ENCODE data around the gene UVRAG.
"Not testable (repeated sequence)": the region's sequence is repeated elsewhere in the genome, so short reads cannot be mapped to it uniquely, and the experiment has no call there.

UVRAG gene

GRCh38 chr11:75964071-75964470, 149.1 kb downstream of the UVRAG start:
- TF ChIP-seq EZH2phosphoT487 (IDR thresholded peaks at IDR 0.05; ENCODE audit: low read depth) (no peak), CTCF (IDR thresholded peaks at IDR 0.05; ENCODE audit: low read depth, low read length) (no peak)
- H3K36me3 ChIP-seq (replicated peaks; ENCODE audit: low read depth, low read length), result peaks cover 6% of the 10 kb centered on the region
- H3K4me2 ChIP-seq (ENCODE audit: low read length), result no peak overlapping the region
- H3K9ac ChIP-seq (ENCODE audit: low read length), result no peak overlapping the region
- H2AFZ ChIP-seq (ENCODE audit: low read depth, low read length), result no peak overlapping the region
- no peaks in the 10 kb centered on the region for H3K9me3 ChIP-seq (ENCODE audit: insufficient read depth, low read length)
- no peak overlapping the region for H3K27ac ChIP-seq (ENCODE audit: low read length)
- H4K20me1 ChIP-seq (ENCODE audit: insufficient read depth, low read length), result peaks cover 28% of the 10 kb centered on the region
- no peak overlapping the region for H3K4me3 ChIP-seq (ENCODE audit: low read length)
- peaks cover 6% of the 10 kb centered on the region; the same call in 1 of the 2 replicates for H3K4me1 ChIP-seq (ENCODE audit: low read length)
- no peaks in the 10 kb centered on the region for H3K27me3 ChIP-seq (ENCODE audit: low read depth, low read length)
- H3K79me2 ChIP-seq (ENCODE audit: low read length), result peaks cover 37% of the 10 kb centered on the region

- Histone ChIP-seq H3K9ac (ENCODE audit: low read length) (no peak overlapping the region), H2AFZ (ENCODE audit: low read depth, low read length) (no peak overlapping the region), H3K27me3 (ENCODE audit: low read depth, low read length) (no peaks in the 10 kb centered on the region), H3K27ac (ENCODE audit: low read length) (no peak overlapping the region), H3K4me2 (ENCODE audit: low read length) (no peak overlapping the region), H3K36me3 (replicated peaks; ENCODE audit: low read depth, low read length) (peaks cover 3% of the 10 kb centered on the region), H4K20me1 (ENCODE audit: insufficient read depth, low read length) (peaks cover 48% of the 10 kb centered on the region), H3K4me3 (ENCODE audit: low read length) (no peak overlapping the region), H3K4me1 (ENCODE audit: low read length) (peaks cover 6% of the 10 kb centered on the region; the same call in 1 of the 2 replicates), H3K79me2 (ENCODE audit: low read length) (peaks cover 56% of the 10 kb centered on the region), H3K9me3 (ENCODE audit: insufficient read depth, low read length) (no peaks in the 10 kb centered on the region)
- no peak for TF ChIP-seq EZH2phosphoT487 (IDR thresholded peaks at IDR 0.05; ENCODE audit: low read depth)
- TF ChIP-seq CTCF (IDR thresholded peaks at IDR 0.05; ENCODE audit: low read depth, low read length), result no peak
Observed at GRCh38 chr11:75966537-75967287, 151.7 kb downstream of the UVRAG start.

- Histone ChIP-seq H3K27me3 (ENCODE audit: low read depth, low read length) (no peaks in the 10 kb centered on the region), H3K79me2 (ENCODE audit: low read length) (peaks cover 68% of the 10 kb centered on the region), H3K4me3 (ENCODE audit: low read length) (no peak overlapping the region), H3K9me3 (ENCODE audit: insufficient read depth, low read length) (peaks cover 4% of the 10 kb centered on the region; the same call in 1 of the 2 replicates), H2AFZ (ENCODE audit: low read depth, low read length) (no peak overlapping the region), H3K36me3 (replicated peaks; ENCODE audit: low read depth, low read length) (peaks cover 13% of the 10 kb centered on the region), H3K27ac (ENCODE audit: low read length) (no peak overlapping the region), H3K9ac (ENCODE audit: low read length) (no peak overlapping the region), H4K20me1 (ENCODE audit: insufficient read depth, low read length) (peaks cover 61% of the 10 kb centered on the region), H3K4me1 (ENCODE audit: low read length) (peaks cover 6% of the 10 kb centered on the region; the same call in 1 of the 2 replicates), H3K4me2 (ENCODE audit: low read length) (no peak overlapping the region)
- TF ChIP-seq CTCF (IDR thresholded peaks at IDR 0.05; ENCODE audit: low read depth, low read length) (no peak), EZH2phosphoT487 (IDR thresholded peaks at IDR 0.05; ENCODE audit: low read depth) (no peak)
Observed at GRCh38 chr11:75968021-75968625, 153.1 kb downstream of the UVRAG start.

GRCh38 chr11:75969626-75970308, 154.8 kb downstream of the UVRAG start:
- peaks cover 62% of the 10 kb centered on the region for H4K20me1 ChIP-seq (ENCODE audit: insufficient read depth, low read length)
- TF ChIP-seq EZH2phosphoT487 (IDR thresholded peaks at IDR 0.05; ENCODE audit: low read depth) (no peak), CTCF (IDR thresholded peaks at IDR 0.05; ENCODE audit: low read depth, low read length) (no peak)
- no peak overlapping the region for H3K4me3 ChIP-seq (ENCODE audit: low read length)
- H2AFZ ChIP-seq (ENCODE audit: low read depth, low read length), result no peak overlapping the region
- H3K9ac ChIP-seq (ENCODE audit: low read length), result no peak overlapping the region
- peaks cover 16% of the 10 kb centered on the region for H3K36me3 ChIP-seq (replicated peaks; ENCODE audit: low read depth, low read length)
- no peaks in the 10 kb centered on the region for H3K27me3 ChIP-seq (ENCODE audit: low read depth, low read length)
- H3K4me2 ChIP-seq (ENCODE audit: low read length), result no peak overlapping the region
- peaks cover 4% of the 10 kb centered on the region; the same call in 1 of the 2 replicates for H3K9me3 ChIP-seq (ENCODE audit: insufficient read depth, low read length)
- H3K4me1 ChIP-seq (ENCODE audit: low read length), result peaks cover 6% of the 10 kb centered on the region; the same call in 1 of the 2 replicates
- H3K79me2 ChIP-seq (ENCODE audit: low read length), result peaks cover 68% of the 10 kb centered on the region
- no peak overlapping the region for H3K27ac ChIP-seq (ENCODE audit: low read length)

- Histone ChIP-seq H3K79me2 (ENCODE audit: low read length) (peaks cover 46% of the 10 kb centered on the region), H3K36me3 (replicated peaks; ENCODE audit: low read depth, low read length) (peaks cover 16% of the 10 kb centered on the region)
- not testable (repeated sequence) for H3K9ac ChIP-seq (ENCODE audit: low read length)
Observed at GRCh38 chr11:75973710-75974109, 158.7 kb downstream of the UVRAG start.

More at GRCh38 chr11:75973710-75974109, 158.7 kb downstream of the UVRAG start:
- not testable (repeated sequence) for H3K9me3 ChIP-seq (ENCODE audit: insufficient read depth, low read length); H2AFZ ChIP-seq (ENCODE audit: low read depth, low read length); H3K4me1 ChIP-seq (ENCODE audit: low read length); H3K4me3 ChIP-seq (ENCODE audit: low read length); H3K4me2 ChIP-seq (ENCODE audit: low read length); H3K27me3 ChIP-seq (ENCODE audit: low read depth, low read length); H3K27ac ChIP-seq (ENCODE audit: low read length)
- peaks cover 38% of the 10 kb centered on the region for H4K20me1 ChIP-seq (ENCODE audit: insufficient read depth, low read length)

Measured in OCI-LY3 (cell line).